ENCODE data around the gene RNF39.
"Not testable (repeated sequence)": the region's sequence is repeated elsewhere in the genome, so short reads cannot be mapped to it uniquely, and the experiment has no call there.

RNF39 gene, protein sequence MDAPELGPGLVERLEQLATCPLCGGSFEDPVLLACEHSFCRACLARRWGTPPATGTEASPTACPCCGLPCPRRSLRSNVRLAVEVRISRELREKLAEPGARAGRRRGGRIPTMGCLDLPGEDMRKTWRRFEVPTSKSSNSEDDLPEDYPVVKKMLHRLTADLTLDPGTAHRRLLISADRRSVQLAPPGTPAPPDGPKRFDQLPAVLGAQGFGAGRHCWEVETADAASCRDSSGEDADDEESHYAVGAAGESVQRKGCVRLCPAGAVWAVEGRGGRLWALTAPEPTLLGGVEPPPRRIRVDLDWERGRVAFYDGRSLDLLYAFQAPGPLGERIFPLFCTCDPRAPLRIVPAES

DNA sequence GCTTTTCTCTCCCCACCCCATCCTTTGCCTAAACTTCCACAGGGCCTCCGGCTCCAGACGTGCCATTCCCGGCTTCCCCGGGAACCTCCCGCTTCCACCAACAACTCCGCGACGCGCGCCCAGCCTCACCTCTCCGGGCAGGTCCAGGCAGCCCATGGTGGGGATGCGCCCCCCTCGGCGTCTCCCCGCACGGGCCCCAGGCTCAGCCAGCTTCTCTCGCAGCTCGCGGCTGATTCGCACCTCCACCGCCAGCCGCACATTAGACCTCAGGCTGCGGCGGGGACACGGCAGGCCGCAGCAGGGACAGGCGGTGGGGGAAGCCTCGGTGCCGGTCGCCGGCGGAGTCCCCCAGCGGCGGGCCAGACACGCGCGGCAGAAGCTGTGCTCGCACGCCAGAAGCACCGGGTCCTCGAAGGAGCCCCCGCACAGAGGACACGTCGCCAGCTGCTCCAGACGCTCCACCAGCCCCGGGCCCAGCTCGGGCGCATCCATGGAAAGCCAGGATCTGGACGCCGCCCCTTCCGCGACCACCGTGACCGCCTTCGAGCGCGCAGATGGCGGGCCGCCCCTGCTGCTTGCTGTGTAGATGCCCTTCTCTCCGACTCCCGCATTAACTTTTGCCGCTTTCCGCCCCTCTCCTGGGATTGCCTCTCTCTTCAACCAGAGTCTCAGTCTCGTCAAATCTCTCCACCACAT is at the start of gene RNF39:
RNF39 (minus strand) TSS at position 676 of the 696 bp plus-strand sequence; CDS start at position 492, 184 bp downstream.
- DNase-seq (ENCODE audit: low spot score): no peak

DNA sequence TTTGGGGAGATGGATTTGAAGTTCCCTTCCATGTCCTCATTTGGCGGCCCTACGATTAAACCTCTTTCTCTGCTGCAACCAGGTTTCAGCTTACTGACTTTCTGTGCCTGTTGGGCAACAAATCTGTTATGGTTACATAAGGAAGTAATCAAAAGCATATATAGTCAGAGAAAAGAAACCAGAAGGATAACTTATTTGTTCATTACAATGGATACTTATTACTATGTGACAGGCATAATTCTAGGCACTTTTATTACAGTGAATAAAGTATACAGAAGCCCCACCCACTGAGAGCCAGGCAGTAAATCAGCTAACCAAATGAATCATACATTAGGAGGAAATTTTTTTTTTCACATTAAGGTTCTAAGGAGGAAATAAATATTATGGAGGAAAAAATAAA is 46.9 kb upstream of the RNF39 start:
- DNase-seq (ENCODE audit: low spot score): no peak

DNA sequence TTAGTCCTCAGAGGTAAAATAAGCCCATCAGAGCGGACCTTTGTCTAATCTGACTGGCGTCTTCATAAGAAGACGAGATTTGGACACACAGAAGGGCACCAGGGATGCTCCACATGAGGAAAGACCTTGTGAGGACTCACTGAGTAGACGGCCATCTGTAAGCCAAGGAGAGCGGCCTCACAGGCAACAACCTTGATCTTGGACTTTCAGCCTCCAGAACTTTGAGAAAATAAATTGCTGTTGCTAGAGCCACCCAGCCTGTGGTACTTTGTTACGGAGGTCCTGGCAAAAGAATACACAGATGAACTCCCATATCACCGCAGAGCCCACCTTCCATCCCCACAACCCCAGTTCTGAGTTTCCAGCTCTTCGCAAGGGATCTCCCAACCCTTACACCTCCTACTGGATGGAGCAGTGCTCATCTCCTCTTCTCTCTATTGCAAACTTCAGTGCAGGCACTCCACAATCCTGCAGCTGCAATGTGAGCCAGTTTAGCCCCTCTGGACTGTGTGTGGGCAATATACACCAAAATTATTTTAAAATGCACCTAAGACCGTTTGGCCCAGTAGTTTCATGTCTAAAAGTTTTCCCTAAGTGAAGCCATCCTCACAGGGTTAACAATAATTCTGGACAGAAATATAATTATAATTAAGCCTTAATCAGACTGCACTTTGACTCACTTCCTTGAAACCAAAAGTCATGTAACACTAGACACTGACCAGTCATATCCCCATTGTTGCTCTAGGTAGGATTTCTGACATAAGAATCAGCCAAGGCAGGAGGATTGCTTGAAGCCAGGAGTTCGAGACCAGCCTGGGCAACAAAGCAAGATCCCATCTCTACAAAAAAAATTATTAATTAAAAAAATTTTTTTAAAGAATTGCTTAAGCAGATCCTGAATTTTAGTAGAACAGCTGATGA is 46.1 kb upstream of the RNF39 start:
- DNase-seq (ENCODE audit: low spot score): no peak

DNA sequence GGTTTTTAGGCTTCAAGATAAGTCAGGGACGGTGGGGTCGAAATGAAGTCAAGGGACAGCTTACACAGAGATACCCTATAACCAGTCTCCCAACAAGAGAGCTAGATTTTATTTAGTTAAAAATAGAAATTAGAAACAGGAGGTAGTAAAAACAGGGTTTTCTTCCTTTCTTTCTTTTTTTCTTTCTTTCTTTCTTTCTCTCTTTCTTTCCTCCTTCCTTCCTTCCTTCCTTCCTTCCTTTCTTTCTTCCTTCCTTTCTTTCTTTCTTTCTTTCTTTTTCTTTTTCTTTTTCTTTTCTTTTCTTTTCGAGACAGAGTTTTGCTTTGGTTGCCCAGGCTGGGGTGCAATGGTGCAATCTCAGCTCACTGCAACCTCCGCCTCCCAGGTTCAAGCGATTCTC is 43.1 kb upstream of the RNF39 start:
- not testable (repeated sequence) for DNase-seq (ENCODE audit: low spot score)

DNA sequence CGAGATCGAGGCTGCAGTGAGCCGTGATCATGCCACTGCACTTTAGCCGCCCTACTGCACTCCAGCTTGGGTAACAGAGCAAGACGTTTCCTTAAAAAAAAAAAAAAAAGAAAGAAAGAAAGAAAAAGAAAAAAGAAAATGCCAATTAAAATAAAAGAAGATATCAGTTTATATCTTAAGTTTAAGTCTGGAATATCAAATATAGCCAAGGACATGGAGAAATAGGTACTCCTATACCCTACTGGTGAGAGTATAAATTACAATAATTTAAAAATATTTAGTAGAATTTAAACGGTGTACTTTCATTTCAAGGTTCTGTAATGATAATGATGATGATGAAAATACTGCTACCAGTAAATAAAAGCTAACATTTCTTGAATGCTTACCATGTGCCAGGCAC is 41.2 kb upstream of the RNF39 start:
- no peak for DNase-seq (ENCODE audit: low spot score)

DNA sequence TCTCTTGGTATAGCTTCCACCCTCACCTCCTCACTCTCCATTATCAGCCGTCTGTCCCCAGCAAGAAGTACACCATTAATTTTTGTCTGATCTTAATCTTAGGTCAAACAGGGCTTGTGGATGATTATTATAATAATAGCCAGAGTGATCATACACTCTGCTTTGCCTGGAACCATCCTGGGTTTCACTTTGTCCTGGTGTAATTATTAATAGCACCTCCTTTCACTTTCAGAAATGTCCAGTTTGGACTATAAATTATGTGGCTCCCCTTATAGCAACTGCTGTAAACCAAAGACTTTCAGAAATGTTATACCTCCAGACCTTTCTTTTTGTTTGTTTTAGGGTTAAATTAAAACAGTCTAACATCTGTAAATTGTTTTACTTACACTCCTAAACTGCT is 38.3 kb upstream of the RNF39 start:
- no peak for DNase-seq (ENCODE audit: low spot score)

DNA sequence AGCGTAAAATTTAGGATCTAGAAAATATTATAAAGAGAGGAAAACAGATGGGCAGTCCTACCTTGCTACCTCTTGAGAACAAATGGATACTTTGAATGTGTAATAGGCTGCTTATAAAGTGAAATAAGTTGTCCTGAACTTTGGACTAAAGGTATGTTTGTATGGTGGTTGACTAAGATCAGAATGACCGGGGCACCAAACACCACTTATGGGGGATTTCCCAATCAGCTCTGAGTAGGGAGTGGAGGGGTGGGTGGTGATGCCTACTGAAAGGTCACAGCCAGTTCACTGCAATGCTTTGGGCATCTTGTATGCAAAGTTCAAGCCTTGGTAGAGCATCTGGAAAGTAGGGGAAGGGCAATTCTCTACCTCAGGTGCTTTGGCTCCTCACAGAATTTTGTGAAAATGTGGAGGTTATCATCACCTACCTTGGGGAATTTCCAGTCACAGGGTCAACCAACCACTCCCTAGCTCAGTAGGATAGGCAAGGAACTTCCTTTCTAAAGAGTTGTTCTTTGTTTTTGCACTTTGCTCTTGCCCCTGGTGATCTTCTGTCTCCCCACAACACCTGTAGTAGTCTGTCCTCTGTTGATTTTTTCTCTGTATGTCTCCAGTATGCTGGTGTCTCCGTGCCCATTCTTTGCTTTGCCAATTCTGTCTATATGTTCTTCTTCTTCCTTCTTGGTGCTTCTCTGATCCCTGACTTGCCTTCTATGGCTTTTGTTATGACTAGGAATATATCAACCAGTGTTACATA is 37.6 kb upstream of the RNF39 start, which contains the start of gene TRIM31:
TRIM31 (minus strand) TSS at position 88 of the 757 bp plus-strand sequence. CDS start 285 bp downstream, outside the sequence.
- no peak for DNase-seq (ENCODE audit: low spot score)

DNA sequence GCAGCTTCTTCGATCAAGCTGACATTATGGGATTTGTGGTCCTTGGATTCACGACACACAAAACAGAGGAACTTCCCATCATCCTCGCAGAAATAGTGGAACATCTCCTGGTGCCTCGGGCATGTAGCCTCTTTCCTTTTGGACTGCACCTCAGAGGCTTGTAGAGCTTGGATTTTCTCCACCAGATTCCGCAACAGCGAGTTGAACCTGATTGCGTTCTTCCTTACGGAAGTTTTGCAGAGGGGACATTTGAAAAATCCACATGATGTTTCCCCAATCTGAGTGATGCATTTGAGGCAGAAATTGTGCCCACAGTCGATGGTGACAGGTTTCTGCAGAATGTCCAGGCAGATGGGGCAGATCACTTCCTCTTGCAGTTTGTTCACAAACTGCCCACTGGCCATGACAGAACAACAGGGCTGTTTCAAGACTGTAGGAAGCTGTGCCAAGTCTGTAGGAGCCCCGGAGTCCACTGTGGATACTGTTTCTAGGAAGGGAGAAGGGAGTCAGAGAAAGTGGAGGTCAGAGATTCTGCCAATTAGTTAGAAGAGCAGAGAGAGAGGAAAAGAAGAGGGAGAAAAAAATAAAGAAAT is 36.9 kb upstream of the RNF39 start:
- no peak for DNase-seq (ENCODE audit: low spot score)

DNA sequence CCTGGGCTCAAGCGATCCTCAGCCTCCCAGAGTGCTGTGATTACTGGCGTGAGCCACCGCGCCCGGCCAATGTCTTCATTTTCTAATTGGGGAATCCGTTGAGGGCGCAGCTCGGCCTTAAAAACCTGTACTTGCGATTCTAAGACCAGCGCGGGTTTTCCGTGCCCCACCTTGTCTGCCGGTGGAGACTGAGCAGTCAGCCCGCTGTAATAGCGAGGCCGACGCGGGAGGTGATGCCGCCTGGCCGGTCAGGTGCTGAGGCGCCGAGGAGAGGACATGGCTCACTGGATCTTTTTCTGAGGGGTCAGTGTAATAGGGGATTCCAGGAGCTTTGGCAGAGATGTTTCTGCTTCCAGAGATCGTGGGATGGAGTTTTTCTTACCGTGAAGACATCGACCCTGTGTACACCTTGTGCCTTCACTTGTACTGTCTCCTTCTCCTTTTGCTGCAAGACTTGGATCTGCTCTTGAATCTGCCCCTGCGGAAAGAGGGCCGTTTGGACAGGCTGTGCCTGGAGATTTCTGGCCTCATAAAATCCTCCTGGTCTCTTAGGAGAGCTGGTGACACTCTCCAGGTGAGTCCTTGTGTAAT is 35.8 kb upstream of the RNF39 start:
- no peak for DNase-seq (ENCODE audit: low spot score)

DNA sequence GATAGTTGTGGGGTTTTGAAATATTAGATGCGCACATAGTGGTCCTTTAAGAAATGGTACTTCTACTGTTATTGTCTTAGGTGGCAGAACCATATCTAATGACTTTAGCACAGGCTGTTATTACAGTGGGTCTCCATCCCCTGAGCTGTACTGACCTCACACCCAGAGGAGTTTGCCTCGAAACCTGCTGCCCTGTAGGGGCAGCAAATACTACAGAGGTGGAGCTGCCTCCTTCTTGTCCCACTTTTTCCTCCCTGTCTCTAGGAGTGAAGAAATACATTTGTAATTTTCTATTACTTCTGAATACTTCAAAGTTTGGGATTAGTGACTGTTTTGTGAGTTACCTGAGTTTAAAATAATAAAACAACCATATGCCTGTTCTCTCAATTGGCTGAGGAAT is 29.1 kb upstream of the RNF39 start:
- DNase-seq (ENCODE audit: low spot score): no peak

DNA sequence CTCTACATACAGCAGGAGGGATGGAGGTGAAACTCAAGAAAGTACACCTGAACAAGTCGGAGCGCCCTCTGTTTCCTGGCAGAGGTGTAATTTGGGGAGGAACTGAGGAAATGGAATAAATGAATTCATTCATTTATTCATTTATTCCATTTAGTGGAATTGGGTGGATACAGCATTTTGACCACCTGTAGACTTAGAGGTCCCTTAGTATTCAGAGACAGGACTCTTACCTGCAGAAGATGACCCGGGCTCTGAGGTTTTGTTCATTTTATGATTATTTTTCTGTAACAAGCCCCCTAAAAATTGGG is 28.3 kb upstream of the RNF39 start:
- DNase-seq (ENCODE audit: low spot score): no peak

DNA sequence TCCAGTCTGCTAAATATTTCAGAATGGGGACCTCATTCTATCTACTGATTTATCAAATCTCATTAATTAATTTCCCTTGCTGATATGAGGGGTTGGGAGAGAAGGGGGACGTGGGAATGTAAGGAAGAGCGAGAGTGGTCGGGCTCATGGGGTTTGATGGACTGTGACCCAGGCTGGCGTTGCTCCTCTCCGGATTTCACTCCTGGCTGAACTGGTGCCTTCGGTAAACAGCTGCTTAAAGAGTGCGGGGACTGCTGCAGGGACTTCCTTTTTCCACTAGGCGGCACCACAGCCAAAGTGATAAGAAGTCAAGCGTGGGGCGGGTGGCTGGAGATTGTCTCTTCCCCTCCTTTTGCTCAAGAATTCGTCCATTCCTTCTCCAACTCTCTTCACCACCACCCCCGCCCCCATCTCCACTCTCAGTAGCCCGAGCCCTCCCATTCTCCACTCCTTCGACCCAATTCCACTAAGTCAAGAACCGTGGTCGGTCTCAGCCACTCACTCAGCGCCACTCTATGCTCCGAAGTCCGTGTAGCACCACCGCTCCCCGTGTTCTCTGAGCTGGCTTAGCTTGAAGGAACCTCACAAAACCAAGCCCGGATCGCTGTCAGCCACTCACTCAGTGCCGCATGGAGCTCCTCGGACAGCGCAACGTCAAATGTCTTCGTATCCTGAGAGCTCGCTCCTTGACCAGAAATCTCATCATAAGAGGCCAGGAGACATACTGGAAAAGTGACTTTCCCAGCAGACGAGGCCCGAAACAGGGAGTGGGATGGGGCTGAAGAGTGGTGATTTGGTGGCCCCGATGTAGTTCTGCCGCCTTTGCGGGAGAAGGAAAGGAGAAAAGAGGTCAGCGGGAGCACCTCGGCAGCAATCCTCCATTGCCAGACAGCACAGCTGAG is 27.7 kb upstream of the RNF39 start:
- peak; percentile 94 for DNase-seq (ENCODE audit: low spot score)

DNA sequence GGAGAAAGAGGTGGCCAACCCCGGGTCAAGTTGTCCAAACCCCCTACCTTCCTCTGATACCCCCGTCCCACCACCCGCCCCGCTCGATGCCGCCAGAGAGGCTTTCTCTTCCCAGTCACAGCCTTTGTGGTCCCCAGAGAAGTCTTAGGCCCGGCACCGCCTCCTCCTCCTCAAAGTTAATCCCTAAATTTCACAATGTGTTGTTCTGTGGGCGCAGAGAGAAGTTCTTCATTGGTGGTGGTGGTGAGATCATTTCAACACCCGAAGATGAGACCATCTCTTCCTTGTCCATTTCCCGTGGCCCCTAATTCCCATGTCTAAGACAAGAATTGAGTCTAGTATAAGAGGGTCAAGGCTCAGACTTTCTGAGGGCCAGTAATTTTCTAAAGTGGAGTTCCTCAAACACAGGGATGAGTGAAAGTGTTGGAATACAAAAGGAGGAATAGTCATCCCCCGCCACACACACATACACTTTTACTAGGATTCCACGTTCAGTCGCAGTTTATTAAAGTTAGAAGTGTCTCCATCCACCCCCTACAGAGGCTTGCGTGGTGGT is 26.9 kb upstream of the RNF39 start:
- peak; percentile 8 for DNase-seq (ENCODE audit: low spot score)

DNA sequence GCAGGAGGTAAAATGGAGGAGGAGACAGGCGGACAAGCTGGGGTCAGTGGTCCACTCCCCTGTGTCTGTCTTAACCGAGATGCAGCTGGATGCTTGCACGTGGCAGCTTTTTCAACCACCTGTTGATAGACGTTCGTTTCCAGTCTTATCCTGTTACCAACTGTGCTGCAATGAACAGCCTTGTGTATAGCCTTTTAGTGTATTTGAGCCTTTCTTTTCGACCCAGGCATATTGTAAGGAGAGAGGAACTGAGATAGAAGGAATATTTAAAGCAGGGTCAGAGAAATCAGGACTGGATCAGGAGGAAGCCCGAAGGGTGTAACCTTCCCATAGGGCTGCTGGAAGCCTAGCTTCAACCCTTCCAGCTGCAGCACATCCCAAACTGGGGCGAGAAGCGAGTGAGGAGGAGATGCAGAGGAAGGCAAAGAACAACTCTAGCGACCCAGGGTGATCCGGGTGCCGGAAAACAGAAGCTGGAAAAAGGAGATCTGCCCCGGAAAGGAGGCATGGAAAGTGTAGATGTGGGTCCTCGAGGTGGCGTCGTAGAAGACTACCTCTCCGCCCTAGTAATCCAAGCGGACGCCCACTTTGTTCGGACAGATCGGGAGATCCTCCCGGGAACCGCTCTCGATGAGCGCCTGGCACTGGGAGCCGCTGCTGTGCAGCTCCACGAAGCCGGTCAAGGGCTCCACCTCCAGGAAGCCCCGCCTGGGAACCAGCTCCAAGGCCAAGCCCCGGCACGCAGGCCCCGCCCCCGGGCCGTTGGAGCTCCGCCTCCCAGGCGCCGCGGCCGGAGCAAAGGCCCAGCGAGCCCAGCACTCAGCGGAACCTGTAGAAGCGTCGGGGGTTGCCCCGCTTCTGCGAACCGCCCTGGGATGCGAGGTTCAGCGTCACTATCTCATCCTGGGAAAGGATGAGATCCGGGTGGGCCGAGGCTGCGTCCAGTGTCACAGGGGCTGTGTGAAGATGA is 26.2 kb upstream of the RNF39 start:
- DNase-seq (ENCODE audit: low spot score): peak; percentile 97

DNA sequence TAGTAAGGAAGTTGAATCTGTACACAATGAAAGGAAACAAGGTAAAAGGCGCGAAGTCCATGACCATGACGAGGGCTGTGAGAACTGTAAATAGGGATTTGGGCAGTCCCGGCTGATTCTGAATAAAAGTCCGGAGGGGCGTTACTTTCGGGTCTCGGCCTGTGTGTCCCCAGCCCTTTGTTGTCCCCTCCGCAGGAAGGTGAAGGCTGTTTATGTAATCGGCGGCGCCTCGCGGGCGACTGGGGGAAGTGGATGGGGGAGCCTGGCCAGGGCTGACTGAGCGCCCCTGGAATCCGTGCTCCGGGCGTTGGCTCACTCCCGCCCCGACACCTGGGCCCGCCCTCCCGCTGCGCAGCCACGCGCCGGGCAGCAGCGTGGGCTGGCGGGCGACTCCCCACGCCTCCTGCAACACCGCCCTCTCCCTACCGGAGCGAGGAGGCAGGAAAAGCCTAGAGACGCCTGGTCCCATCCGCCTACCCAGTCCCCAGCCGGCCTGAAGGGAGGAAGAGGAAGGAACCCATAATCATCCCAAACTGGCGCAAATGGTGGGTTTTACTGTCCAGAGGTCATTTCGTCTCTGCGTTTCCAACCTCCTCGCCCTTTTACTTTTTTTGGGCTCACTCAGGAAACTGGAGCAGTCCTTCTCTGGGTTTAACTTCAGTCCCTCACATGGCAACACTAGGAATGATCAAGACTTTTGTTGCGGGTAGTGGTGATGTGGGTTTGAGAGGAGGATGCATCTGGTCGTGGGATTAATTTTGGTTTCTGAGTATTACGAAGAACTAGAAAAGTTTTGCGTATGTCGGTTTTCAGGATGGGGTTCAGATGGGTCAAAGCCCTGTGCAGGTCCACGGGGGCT is 25.2 kb upstream of the RNF39 start:
- no peak for DNase-seq (ENCODE audit: low spot score)

DNA sequence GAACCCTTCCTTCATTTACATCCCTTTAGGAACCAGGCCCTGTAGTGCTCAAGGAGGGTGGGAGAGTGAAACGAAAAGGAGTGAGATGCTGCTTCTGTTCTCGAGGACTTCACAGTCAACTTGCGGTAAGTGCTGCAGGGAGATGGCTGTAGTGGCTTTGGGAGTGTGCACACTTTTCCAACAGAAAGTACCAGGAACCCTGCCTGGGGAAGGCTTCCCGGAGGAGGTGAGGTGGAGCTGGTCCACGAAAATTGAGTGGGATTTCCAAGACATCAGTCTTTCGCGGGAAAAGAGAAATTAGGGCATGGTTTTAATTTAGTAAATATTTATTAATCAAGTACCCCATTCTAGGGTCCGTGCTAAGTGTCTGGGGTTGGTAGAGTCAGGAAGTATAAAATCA is 24.6 kb upstream of the RNF39 start:
- no peak for DNase-seq (ENCODE audit: low spot score)

All from COLO829 (cell line).